GM12874 (cell line): ENCODE data around the gene HYAL1.

Experiments used
- CTCF ChIP-seq: IDR thresholded peaks from 2 replicates; pipeline ENCODE4 v1.5.1; 2011; ENCODE audit warnings: low read depth, mild to moderate bottlenecking, control low read depth, low read length, moderate library complexity; ENCODE audit not compliant: insufficient read depth

The HYAL1 gene

GRCh38 chr3:50254577-50255250 is 48.7 kb downstream of the HYAL1 start:
- no peak for TF ChIP-seq CTCF

GRCh38 chr3:50251220-50251619 is 52.2 kb downstream of the HYAL1 start:
- no peak for TF ChIP-seq CTCF

DNA sequence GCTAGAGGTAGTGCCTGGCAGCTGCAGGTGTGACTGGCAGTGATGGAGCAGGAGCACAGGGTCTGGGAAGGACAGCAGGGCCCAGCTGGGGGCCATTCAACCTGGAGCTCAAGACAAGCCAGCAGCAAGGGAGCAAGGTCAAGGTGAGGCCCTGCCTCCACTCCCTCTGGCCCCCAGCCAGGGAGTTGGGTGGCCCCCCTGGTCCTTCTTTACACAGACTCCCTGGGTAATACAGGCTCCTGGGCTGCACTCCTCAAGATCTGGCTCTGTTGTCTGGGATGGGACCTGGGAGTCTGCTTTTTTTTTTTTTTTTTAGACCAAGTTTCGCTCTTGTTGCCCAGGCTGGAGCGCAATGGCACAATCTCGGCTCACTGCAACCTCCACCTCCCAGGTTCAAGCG is 52.9 kb downstream of the HYAL1 start:
- TF ChIP-seq CTCF: no peak
